HCT116 (cell line): ENCODE measurements around the gene PLK5. TPM values are rescaled to one million over a fixed set of nuclear protein-coding genes. Genes with fewer than 3 reads are reported as not detected.

Experiments
- ATAC-seq: fragments of 200-7000 bp; cut with Tn5 transposase; 2 replicates; pipeline ENCODE4 v1.9.1; 2020; ENCODE audit warnings: mild to moderate bottlenecking, moderate library complexity
- BruUV-seq: library from RNA; stranded (reverse); fragments of 400-500 nt; replicated peaks from 2 replicates; lab custom pipeline; 2021; lab: Mats Ljungman, UMichigan
- CTCF ChIA-PET: fragments of 300-600 bp; sonication (Branson Sonifier 250); formaldehyde crosslinking; loops from one replicate; lab custom pipeline; 2021; ENCODE audit warnings: antibody characterized with exemption; lab: Charles Lee
- POLR2A ChIA-PET: fragments of 300-600, 350-600 bp; sonication (Branson Sonifier 250); formaldehyde crosslinking; loops from one replicate; lab custom pipeline; 2021; ENCODE audit warnings: antibody characterized with exemption; lab: Charles Lee
- RAD21 ChIA-PET, 2 experiments: fragments of 300-600 bp; sonication (Branson Sonifier 250); formaldehyde crosslinking; loops; one replicate each; lab custom pipeline; 2023; ENCODE audit warnings: low total read pairs in 2 of 2; ENCODE audit not compliant: uncharacterized antibody in 2 of 2, unreplicated experiment in 2 of 2, low non-redundant PET in 1 of 2; lab: Charles Lee
- DNase-seq: peaks from one replicate; pipeline ENCODE4 v3.0.0-alpha.2; 2010; ENCODE audit warnings: low read depth, low spot score
- H2AFZ ChIP-seq: fragments of 200-600 bp; shearing (Covaris generic), sonication (generic); 2 replicates; pipeline ENCODE4 v1.6.1; 2017; ENCODE audit warnings: low read depth, mixed run types, mixed read lengths, antibody characterized with exemption, low read length; ENCODE audit not compliant: poor library complexity, severe bottlenecking
- H3K27ac ChIP-seq: 2 replicates; pipeline ENCODE4 v1.5.1; 2012; ENCODE audit warnings: low read depth, low read length
- H3K27me3 ChIP-seq: fragments of 200-600 bp; sonication (generic); 2 replicates; pipeline ENCODE4 v1.6.1; 2016; ENCODE audit warnings: mixed run types, low read length, mixed read lengths; ENCODE audit not compliant: insufficient read depth
- H3K36me3 ChIP-seq, 2 experiments: fragments of 200-500 bp in 1 of 2; fragments of 200-600 bp in 1 of 2; sonication (Bioruptor generic) in 1 of 2; sonication (generic) in 1 of 2; 2 replicates each; pipeline versions ENCODE4 v1.5.1 to v1.6.1; 2014 to 2016; ENCODE audit warnings: low read length in 2 of 2, inconsistent platforms in 1 of 2, mixed read lengths in 1 of 2, mixed run types in 1 of 2; ENCODE audit not compliant: insufficient read depth in 2 of 2, control insufficient read depth in 1 of 2
- H3K4me1 ChIP-seq, 2 experiments: fragments of 200-600 bp in 1 of 2; sonication (generic) in 1 of 2; 2 replicates each; pipeline versions ENCODE4 v1.5.1 to v1.6.1; 2012 to 2017; ENCODE audit warnings: low read length in 2 of 2, inconsistent platforms in 1 of 2, mild to moderate bottlenecking in 1 of 2, mixed read lengths in 1 of 2, mixed run types in 1 of 2, moderate library complexity in 1 of 2; ENCODE audit not compliant: insufficient read depth in 2 of 2, control insufficient read depth in 1 of 2
- H3K4me2 ChIP-seq: fragments of 200-600 bp; sonication (generic); 2 replicates; pipeline ENCODE4 v1.6.1; 2017; ENCODE audit warnings: mixed run types, low read length, mixed read lengths
- H3K4me3 ChIP-seq, 2 experiments: fragments of 200-600 bp in 1 of 2; sonication (generic) in 1 of 2; replicated peaks in 1 of 2; 2 replicates each; pipeline ENCODE4 v1.5.1; 2011 to 2016; ENCODE audit warnings: low read length in 2 of 2, control low read depth in 1 of 2, low read depth in 1 of 2, mild to moderate bottlenecking in 1 of 2, mixed read lengths in 1 of 2, mixed run types in 1 of 2
- H3K79me2 ChIP-seq: fragments of 200-600 bp; sonication (generic); 2 replicates; pipeline ENCODE4 v1.6.1; 2017; ENCODE audit warnings: mild to moderate bottlenecking, mixed run types, low read length, moderate library complexity, mixed read lengths; ENCODE audit not compliant: insufficient read depth
- H3K9ac ChIP-seq: fragments of 200-600 bp; sonication (generic); 2 replicates; pipeline ENCODE4 v1.6.1; 2016; ENCODE audit warnings: low read length, mixed read lengths
- H3K9me2 ChIP-seq: fragments of 200-600 bp; sonication (generic), shearing (Covaris generic); 2 replicates; pipeline ENCODE4 v1.6.1; 2017; ENCODE audit warnings: mixed run types, mild to moderate bottlenecking, moderate library complexity; ENCODE audit not compliant: insufficient read depth
- H3K9me3 ChIP-seq, 2 experiments: fragments of 200-500 bp in 1 of 2; fragments of 200-600 bp in 1 of 2; sonication (Bioruptor generic) in 1 of 2; sonication (generic) in 1 of 2; 2 replicates each; pipeline ENCODE4 v1.6.1; 2014 to 2017; ENCODE audit warnings: low read length in 2 of 2, mixed read lengths in 2 of 2, inconsistent platforms in 1 of 2, low read depth in 1 of 2, mild to moderate bottlenecking in 1 of 2, mixed run types in 1 of 2, moderate library complexity in 1 of 2; ENCODE audit not compliant: control insufficient read depth in 1 of 2, insufficient read depth in 1 of 2
- H4K20me1 ChIP-seq: fragments of 200-600 bp; sonication (generic), shearing (Covaris generic); 2 replicates; pipeline ENCODE4 v1.6.1; 2017; ENCODE audit warnings: mixed run types, mild to moderate bottlenecking, moderate library complexity; ENCODE audit not compliant: insufficient read depth
- CBX3 ChIP-seq: IDR thresholded peaks from 2 replicates; pipeline ENCODE4 v1.6.1; 2012; ENCODE audit warnings: low read depth
- CEBPB ChIP-seq: IDR thresholded peaks from 2 replicates; pipeline ENCODE4 v1.6.1; 2012; ENCODE audit warnings: low read depth
- EZH2 ChIP-seq: fragments of 200-600 bp; sonication (generic); IDR thresholded peaks from 2 replicates; pipeline ENCODE4 v1.6.1; 2017; ENCODE audit warnings: antibody characterized with exemption, mixed run types
- EZH2phosphoT487 ChIP-seq: fragments of 200-600 bp; IDR thresholded peaks from 2 replicates; pipeline ENCODE4 v1.6.1; 2018; ENCODE audit warnings: antibody characterized with exemption, borderline replicate concordance
- FOSL1 ChIP-seq: IDR thresholded peaks from 2 replicates; pipeline ENCODE4 v1.6.1; 2012; ENCODE audit warnings: low read depth
- JUND ChIP-seq: IDR thresholded peaks from 2 replicates; pipeline ENCODE4 v1.6.1; 2012
- POLR2AphosphoS5 ChIP-seq: IDR thresholded peaks from 2 replicates; pipeline ENCODE4 v1.6.1; 2011; ENCODE audit warnings: mild to moderate bottlenecking, low read depth, low read length, moderate library complexity
- SIN3A ChIP-seq: IDR thresholded peaks from 2 replicates; pipeline ENCODE4 v1.6.1; 2012; ENCODE audit warnings: low read depth
- SP1 ChIP-seq: IDR thresholded peaks from 2 replicates; pipeline ENCODE4 v1.6.1; 2012; ENCODE audit warnings: low read depth
- SRF ChIP-seq: IDR thresholded peaks from 2 replicates; pipeline ENCODE4 v1.6.1; 2012; ENCODE audit warnings: low read depth
- intact Hi-C: fragments of 100-400 bp; cut with micrococcal nuclease; formaldehyde crosslinking; loops from 2 replicates; pipeline ENCODE4 v1.10.0; 2022
- total RNA-seq: library from RNA; stranded (reverse); gene quantifications from one replicate; pipeline ENCODE4 v1.2.1, GENCODE V29; 2021; ENCODE audit not compliant: unreplicated experiment
- TF ChIP-seq, protein P1 (sequence below): IDR thresholded peaks from 2 replicates; pipeline ENCODE4 v1.6.1; 2011; ENCODE audit warnings: mild to moderate bottlenecking, low read length, moderate library complexity; ENCODE audit not compliant: insufficient replicate concordance; ENCODE audit errors: extremely low read depth

Gene PLK5
- total RNA-seq, 1 experiment from 2014 or later = not detected

GRCh38 chr19:1521636-1522035 lies 2.2 kb upstream of the PLK5 start:
- no peak overlapping the region for H3K4me3 ChIP-seq
- no TSS peak for BruUV-seq
- H3K36me3 ChIP-seq = no peaks in the 10 kb centered on the region
- H4K20me1 ChIP-seq = no peaks in the 10 kb centered on the region
- no peak for ATAC-seq
- no peaks in the 10 kb centered on the region for H3K79me2 ChIP-seq
- H3K9me2 ChIP-seq = no peaks in the 10 kb centered on the region
- no peaks in the 10 kb centered on the region for H3K27me3 ChIP-seq
- POLR2A ChIA-PET = no interaction called here
- CTCF ChIA-PET = interaction anchor here (0.5 to 1.2 kb wide), 2 partner anchors 25 to 304 kb away, joined by 4 to 5 read pairs; no protein-coding TSS in a partner anchor
- no peaks in the 10 kb centered on the region for H3K9me3 ChIP-seq
- TF ChIP-seq CEBPB = no peak
- no peak for TF ChIP-seq POLR2AphosphoS5
- intact Hi-C loops = no loop called here
- no peak overlapping the region for H3K4me2 ChIP-seq
- H3K9ac ChIP-seq = no peak overlapping the region
- no peak overlapping the region for H3K27ac ChIP-seq
- H2AFZ ChIP-seq = no peak overlapping the region
- RAD21 ChIA-PET = no interaction called here
- no peaks in the 10 kb centered on the region for H3K4me1 ChIP-seq
- DNase-seq = no peak

DNA sequence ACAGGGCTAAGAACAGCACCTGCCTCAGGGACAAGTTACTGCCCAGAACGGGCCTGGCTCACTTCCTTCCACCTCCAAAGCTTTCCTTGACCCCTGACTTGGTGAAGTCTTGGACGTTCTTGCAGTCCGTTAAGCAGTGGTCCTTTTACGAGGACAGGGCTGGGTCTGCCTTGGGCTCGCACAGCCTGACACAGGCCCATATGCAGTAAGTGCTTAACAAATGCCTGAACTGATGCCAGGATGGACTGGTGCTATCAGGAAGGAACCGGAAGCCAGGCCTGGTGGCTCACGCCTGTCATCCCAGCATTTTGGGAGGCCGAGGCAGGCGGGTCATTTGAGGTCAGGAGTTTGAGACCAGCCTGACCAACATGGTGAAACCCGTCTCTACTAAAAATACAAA lies 1.8 kb upstream of the PLK5 start:
- no peak overlapping the region for H3K9ac ChIP-seq
- TF ChIP-seq EZH2 (no peak), SIN3A (no peak), SP1 (no peak), CBX3 (no peak), SRF (no peak), FOSL1 (no peak), POLR2AphosphoS5 (no peak), EZH2phosphoT487 (no peak), CEBPB (no peak), JUND (no peak)
- TF ChIP-seq, protein P1, sequence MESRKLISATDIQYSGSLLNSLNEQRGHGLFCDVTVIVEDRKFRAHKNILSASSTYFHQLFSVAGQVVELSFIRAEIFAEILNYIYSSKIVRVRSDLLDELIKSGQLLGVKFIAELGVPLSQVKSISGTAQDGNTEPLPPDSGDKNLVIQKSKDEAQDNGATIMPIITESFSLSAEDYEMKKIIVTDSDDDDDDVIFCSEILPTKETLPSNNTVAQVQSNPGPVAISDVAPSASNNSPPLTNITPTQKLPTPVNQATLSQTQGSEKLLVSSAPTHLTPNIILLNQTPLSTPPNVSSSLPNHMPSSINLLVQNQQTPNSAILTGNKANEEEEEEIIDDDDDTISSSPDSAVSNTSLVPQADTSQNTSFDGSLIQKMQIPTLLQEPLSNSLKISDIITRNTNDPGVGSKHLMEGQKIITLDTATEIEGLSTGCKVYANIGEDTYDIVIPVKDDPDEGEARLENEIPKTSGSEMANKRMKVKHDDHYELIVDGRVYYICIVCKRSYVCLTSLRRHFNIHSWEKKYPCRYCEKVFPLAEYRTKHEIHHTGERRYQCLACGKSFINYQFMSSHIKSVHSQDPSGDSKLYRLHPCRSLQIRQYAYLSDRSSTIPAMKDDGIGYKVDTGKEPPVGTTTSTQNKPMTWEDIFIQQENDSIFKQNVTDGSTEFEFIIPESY = no peak

More for the DNA sequence above, 1.8 kb upstream of the PLK5 start:
- Histone ChIP-seq H3K27ac (no peak overlapping the region), H3K36me3 (no peaks in the 10 kb centered on the region), H3K4me3 (no peak overlapping the region), H3K4me2 (no peak overlapping the region), H4K20me1 (no peaks in the 10 kb centered on the region), H3K79me2 (no peaks in the 10 kb centered on the region), H3K4me1 (no peaks in the 10 kb centered on the region), H3K9me2 (no peaks in the 10 kb centered on the region), H3K9me3 (no peaks in the 10 kb centered on the region), H2AFZ (no peak overlapping the region), H3K27me3 (no peaks in the 10 kb centered on the region)
- ChIA-PET CTCF (interaction anchor here (0.5 to 1.2 kb wide), 2 partner anchors 24 to 304 kb away, joined by 4 to 5 read pairs; no protein-coding TSS in a partner anchor), RAD21 (no interaction called here), POLR2A (no interaction called here)
- DNase-seq = no peak
- intact Hi-C loops = no loop called here
- ATAC-seq = no peak
- no TSS peak for BruUV-seq
